Midbrain (tissue), 1 donor: Measurements from ENCODE around the gene IFNGR1.

Experiments used
- DNase-seq: peaks from one replicate; lab custom pipeline; 2025; lab: John Stamatoyannopoulos, UW

The IFNGR1 gene

GRCh38 chr6:137176729-137177128, 42.5 kb downstream of the IFNGR1 start:
- DNase-seq = no peak

- DNase-seq = no peak
Observed at GRCh38 chr6:137175868-137176245, 43.3 kb downstream of the IFNGR1 start.

- no peak for DNase-seq
Observed at GRCh38 chr6:137175157-137175867, 43.9 kb downstream of the IFNGR1 start.

- DNase-seq = no peak
Observed at GRCh38 chr6:137173501-137173900, 45.7 kb downstream of the IFNGR1 start, which contains the start of gene IL22RA2. Gene IL22RA2, minus strand, starts transcription at chr6:137173644. Its CDS starts 11,895 bp downstream, at chr6:137161749.

- no peak for DNase-seq
Observed at GRCh38 chr6:137172734-137173431, 46.3 kb downstream of the IFNGR1 start.

GRCh38 chr6:137171824-137172733, 47.1 kb downstream of the IFNGR1 start:
- DNase-seq = no peak

GRCh38 chr6:137171053-137171374, 48.2 kb downstream of the IFNGR1 start:
- DNase-seq = no peak

GRCh38 chr6:137170266-137171052, 48.7 kb downstream of the IFNGR1 start:
- DNase-seq = no peak

- DNase-seq = no peak
Observed at GRCh38 chr6:137167702-137168377, 51.3 kb downstream of the IFNGR1 start.

GRCh38 chr6:137166247-137167098, 52.7 kb downstream of the IFNGR1 start:
- DNase-seq = peak; percentile 15

GRCh38 chr6:137165375-137166246, 53.6 kb downstream of the IFNGR1 start:
- DNase-seq = no peak

GRCh38 chr6:137163732-137164318, 55.4 kb downstream of the IFNGR1 start:
- no peak for DNase-seq

GRCh38 chr6:137162692-137163306, 56.4 kb downstream of the IFNGR1 start:
- no peak for DNase-seq

GRCh38 chr6:137161949-137162348, 57.2 kb downstream of the IFNGR1 start:
- no peak for DNase-seq

- no peak for DNase-seq
Observed at GRCh38 chr6:137160763-137161162, 58.4 kb downstream of the IFNGR1 start.

- no peak for DNase-seq
Observed at GRCh38 chr6:137159912-137160311, 59.3 kb downstream of the IFNGR1 start.

- no peak for DNase-seq
Observed at GRCh38 chr6:137157601-137158000, 61.6 kb downstream of the IFNGR1 start.

- no peak for DNase-seq
Observed at GRCh38 chr6:137156650-137157049, 62.5 kb downstream of the IFNGR1 start.
